Measurements from ENCODE around the gene PRPS1L1. TPM values are rescaled to one million over a fixed set of nuclear protein-coding genes. Genes with fewer than 3 reads are reported as not detected.
A peak's percentile ranks its signal among the peaks of the same experiment; 100 is the strongest.

Gene PRPS1L1
- not detected for total RNA-seq
- long read RNA-seq, donor 1 = 0 reads
- long read RNA-seq, donor 2 = 0 reads

GRCh38 chr7:18027628-18028027 lies at the start of gene PRPS1L1:
PRPS1L1 (minus strand) TSS chr7:18027846.
- intact Hi-C loops (cut with DNase I, micrococcal nuclease) = no loop called here
- ATAC-seq (no peak), DNase-seq (no peak)
- TF ChIP-seq CTCF (IDR thresholded peaks at IDR 0.05) = no peak
- Histone ChIP-seq H3K9me3 (no peaks in the 10 kb centered on the region), H3K36me3 (ENCODE audit: low read depth) (no peaks in the 10 kb centered on the region), H3K4me3 (no peak within 1 kb of the TSS), H3K4me1 (ENCODE audit: low read depth) (no peaks in the 10 kb centered on the region)

GRCh38 chr7:18076461-18076860 lies 48.8 kb upstream of the PRPS1L1 start:
- intact Hi-C loops (cut with DNase I, micrococcal nuclease) = no loop called here
- no peak for ATAC-seq
- no peak overlapping the region for H3K4me3 ChIP-seq
- no peaks in the 10 kb centered on the region for H3K4me1 ChIP-seq (ENCODE audit: low read depth)
- no peaks in the 10 kb centered on the region for H3K36me3 ChIP-seq (ENCODE audit: low read depth)
- no peak for DNase-seq
- TF ChIP-seq CTCF (IDR thresholded peaks at IDR 0.05) = no peak
- H3K9me3 ChIP-seq = peaks cover 4% of the 10 kb centered on the region

GRCh38 chr7:18068745-18069144 lies 41.1 kb upstream of the PRPS1L1 start:
- Histone ChIP-seq H3K4me1 (ENCODE audit: low read depth) (no peaks in the 10 kb centered on the region), H3K9me3 (no peaks in the 10 kb centered on the region), H3K36me3 (ENCODE audit: low read depth) (no peaks in the 10 kb centered on the region), H3K4me3 (no peak overlapping the region)
- TF ChIP-seq CTCF (IDR thresholded peaks at IDR 0.05) = no peak
- intact Hi-C loops (cut with DNase I, micrococcal nuclease) = loop anchor here in 1 of 2 donors (10.0 kb wide), 1 partner anchor 276 kb away; no protein-coding TSS in a partner anchor
- ATAC-seq (no peak), DNase-seq (no peak)

GRCh38 chr7:18064242-18064838 lies 36.7 kb upstream of the PRPS1L1 start:
- intact Hi-C loops (cut with DNase I, micrococcal nuclease) = loop anchor here in 1 of 2 donors (10.0 kb wide), 1 partner anchor 280 kb away; no protein-coding TSS in a partner anchor
- H3K36me3 ChIP-seq (ENCODE audit: low read depth) = no peaks in the 10 kb centered on the region
- no peaks in the 10 kb centered on the region for H3K9me3 ChIP-seq
- TF ChIP-seq CTCF (IDR thresholded peaks at IDR 0.05) = peak; percentile 34
- no peaks in the 10 kb centered on the region for H3K4me1 ChIP-seq (ENCODE audit: low read depth)
- ATAC-seq = peak; percentile 73
- DNase-seq = peak in 1 of 3 donors; percentile 69
- H3K4me3 ChIP-seq = no peak overlapping the region

- Histone ChIP-seq H3K9me3 (no peaks in the 10 kb centered on the region), H3K4me1 (ENCODE audit: low read depth) (no peaks in the 10 kb centered on the region), H3K36me3 (ENCODE audit: low read depth) (no peaks in the 10 kb centered on the region), H3K4me3 (no peak overlapping the region)
- ATAC-seq (no peak), DNase-seq (no peak)
- TF ChIP-seq CTCF (IDR thresholded peaks at IDR 0.05) = no peak
- intact Hi-C loops (cut with DNase I, micrococcal nuclease) = loop anchor here in 1 of 2 donors (10.0 kb wide), 1 partner anchor 281 kb away; no protein-coding TSS in a partner anchor
These were observed 35.7 kb upstream of the PRPS1L1 start for GRCh38 chr7:18063149-18063901.
